HG02973 (cell line): ENCODE data around the gene ATP2A3.
A peak's percentile ranks its signal among the peaks of the same experiment; 100 is the strongest.

Experiments
- ATAC-seq: cut with Tn5 transposase; IDR thresholded peaks from one replicate; pipeline ENCODE4 v1.9.1; 2021; ENCODE audit warnings: moderate library complexity; ENCODE audit not compliant: unreplicated experiment

Gene ATP2A3

DNA sequence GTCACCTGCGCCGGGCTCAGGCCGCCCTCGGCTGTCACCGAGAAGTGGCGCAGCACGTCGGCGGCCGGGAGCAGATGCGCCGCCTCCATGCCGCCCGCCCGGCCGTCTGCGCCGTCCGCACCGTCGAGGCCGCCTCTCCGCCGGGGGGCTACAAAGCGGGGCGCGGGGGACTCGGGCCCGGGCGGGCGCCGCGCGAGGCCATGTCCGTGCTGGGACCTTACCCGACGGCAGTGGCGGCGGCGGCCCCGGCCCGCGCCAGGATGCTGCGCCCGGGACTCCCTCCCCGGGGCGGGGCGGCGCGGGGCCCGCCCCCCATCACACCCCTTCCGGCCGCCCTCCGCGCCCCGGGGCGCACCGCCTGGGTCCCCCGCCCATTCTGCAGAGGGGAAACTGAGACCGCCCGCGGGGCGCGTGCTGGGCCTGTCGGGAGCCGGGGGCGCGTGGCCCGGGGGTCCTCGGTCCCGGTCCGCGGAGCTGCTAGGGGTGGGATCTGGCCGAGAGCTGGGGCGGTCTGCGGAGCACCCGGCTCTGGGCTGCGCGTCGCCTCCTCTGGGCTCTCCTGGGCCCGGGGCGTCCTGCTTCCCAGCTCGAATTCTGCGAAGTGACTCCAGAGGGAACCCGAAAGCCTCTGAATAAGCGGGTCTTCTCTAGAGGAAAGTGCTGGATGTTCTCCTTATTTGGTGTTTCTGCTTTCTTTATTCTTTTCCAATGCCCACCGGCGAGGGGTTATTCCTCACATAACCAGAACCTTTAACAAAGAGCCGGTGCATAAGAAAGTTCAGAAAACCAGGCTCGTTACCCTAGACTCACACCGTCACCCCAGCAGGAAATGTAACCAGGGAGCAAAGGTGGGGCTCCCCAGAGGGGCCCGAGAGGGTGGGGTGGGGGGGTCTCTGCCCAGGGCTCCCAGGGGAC lies at the start of gene ATP2A3:
Gene ATP2A3 (minus strand): TSS at position 235 of the 915 bp plus-strand sequence. CDS start 146 bp downstream, at position 89.
- ATAC-seq: peak; percentile 52

DNA sequence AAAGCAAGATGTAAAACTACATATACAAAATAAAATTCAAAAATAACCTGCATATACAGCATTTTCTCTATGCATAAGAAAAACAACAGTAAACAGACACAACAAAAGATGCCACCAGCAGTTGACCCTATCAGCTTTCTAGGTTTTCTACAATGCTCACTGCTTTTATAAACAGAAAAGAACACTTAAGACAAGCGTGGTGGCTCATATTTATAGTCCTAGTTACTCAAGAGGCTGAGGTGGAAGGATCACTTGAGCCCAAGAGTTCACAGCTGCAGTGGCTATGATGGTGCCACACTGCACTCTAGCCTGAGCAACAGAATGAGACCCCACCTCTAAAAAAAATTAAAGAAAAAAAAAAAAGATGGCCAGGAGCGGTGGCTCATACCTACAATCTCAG lies 46.5 kb upstream of the ATP2A3 start:
- ATAC-seq: no peak

DNA sequence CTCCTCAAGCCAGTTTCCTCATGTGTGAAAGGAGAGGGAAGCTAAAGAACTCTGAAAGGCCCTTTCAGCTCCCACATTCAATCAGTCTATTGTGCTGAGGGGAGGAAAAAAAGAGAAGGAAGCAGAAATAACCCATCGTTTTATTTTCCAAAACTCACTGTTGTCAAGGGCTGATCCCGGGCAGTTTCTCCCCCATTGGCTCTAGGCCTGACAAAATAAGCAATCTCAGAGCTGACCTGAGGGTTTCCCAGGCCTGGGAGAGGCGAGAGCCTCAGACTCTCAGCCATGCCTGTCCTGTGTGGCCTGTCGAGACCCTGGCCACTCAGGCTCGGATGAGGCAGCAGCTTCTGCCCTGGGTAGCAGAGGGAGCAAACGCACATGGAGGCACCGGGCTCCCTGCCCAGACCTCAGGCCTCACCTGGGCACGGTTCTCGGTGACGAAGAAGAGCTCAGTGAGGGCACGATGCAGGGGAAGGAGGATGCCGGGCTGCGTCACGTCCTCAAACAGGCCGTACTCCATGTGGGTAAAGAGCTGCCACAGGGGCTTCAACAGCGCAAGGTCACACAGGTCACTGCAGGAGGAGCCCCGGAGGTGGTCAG lies 45.0 kb upstream of the ATP2A3 start:
- no peak for ATAC-seq

DNA sequence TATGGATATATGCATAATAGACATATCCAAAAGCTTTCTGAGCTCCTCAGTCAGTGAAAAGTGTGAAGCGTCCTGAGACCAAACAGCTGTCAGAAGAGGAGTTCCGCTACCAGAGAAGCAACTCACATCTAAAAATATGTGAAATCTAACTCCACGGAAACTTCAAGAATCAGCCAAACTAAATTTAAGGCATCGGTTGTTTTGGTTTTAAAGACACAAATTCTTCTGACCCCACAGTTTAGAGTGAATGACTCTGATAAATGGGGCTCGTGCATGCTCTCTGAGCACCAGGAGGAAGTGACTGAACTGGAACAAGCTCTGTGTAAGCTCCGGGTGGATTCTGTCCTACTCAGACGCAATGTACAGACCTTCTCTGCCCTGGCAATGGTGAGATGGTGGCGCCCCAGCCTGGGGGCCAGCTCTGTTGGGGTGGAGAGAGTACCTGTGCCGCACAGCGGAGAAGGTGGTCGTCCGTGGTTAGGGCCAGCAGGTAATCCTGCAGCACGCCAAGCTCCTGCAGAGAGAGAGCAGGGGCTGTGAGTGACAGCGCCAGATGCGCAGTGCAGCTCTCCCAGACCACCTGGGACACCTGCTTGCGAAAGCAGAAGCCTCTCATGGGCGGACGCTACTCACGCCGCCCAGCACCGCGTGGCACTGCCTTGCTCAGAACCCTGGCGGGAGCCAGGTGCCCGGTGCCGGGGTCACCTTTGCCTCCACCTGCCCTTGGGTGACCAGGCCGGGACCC lies 44.4 kb upstream of the ATP2A3 start:
- no peak for ATAC-seq

DNA sequence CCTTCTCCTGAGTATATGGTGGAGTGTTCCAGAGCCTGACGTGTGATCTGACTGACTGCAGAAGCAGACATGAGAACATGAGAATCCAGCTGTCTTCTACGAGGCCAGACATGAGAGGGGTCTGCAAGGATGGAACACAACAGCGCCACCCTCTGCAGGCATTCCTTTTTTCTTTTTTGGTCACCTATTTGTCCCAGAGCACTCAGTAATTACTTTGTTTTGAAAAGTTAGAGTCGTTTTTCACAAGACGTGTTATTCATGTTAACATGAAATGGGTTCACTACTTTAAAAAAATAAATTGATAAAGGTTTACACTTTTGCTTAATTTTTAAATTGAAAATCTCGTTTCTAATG lies 43.8 kb upstream of the ATP2A3 start:
- ATAC-seq: no peak

DNA sequence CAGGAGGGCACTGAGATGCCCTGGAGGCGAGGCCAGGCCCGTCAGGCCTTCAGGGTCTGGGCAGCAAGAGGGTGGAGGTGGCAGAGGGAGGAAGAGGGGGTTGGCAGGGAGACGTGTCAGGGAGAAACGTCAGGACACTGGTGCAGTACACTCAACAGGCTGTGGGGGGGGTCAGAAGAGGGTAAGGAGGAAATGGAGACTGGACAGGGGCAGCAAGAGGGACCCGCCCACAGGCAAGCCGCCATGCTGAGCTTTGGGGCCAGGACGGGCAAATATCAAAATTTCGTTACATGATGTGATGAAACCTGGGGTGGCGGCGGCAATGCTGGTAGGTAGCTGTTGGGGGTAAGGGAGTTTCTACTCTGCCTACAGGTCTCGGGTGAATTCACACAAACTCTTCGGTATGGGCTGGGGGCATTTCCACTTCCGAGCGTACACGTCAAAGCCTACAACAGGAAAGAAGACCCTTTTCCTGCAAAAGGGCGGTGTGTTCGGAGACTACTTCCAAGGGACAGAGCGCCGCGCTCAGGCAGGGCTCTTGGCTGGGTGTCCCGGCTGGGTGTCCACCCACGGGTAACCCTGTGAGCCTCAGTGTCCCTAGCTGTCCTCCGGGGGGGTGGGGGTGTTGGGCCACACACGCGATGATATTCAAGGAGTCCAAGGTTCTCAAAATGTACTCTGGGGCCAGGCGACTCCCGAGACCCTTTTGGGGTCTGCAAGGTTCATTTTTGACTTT lies 43.3 kb upstream of the ATP2A3 start:
- no peak for ATAC-seq

DNA sequence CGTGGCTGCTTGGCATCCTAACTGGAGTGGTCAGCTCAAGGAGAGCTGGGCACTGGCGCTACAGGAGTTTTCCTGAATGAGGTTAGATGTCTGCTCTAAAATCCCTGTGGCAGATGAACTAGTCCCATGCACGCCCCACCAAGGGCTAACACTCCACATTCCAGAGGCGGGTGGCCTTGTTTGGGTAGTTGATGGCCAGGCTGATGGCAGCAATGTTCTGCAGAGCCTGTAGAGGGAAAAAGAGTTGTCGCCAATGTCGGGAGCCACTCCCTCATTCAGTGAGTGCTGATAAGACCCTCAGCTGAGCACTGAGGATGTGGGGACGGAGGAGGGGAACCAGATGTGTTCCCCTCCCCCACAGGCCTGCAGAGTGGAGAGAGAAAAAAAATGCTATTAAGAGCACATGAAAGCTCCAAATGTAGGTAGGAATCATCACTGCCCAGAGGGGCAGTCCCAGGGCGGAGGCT lies 42.5 kb upstream of the ATP2A3 start:
- no peak for ATAC-seq

DNA sequence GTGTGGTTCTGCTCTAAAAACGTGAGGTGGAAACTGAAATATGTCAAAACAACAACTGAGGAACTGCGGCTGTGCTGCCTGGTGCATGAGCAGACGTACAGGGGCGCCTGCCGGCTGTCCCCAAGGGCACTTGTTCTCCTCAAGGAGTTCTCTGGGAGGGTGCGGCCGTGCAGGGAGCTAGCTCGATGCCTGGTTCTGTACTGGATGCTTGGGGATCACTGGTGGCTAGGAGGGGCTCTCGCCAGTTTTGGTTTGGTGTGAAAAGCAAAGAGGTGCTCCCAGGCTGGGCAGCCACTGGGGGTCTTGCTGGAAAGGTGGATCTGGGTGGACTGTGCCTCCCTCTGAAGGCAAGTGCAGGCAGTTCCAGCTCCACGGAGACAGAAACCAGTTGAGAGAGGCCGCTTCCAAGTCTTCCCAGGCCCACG lies 41.9 kb upstream of the ATP2A3 start:
- no peak for ATAC-seq

DNA sequence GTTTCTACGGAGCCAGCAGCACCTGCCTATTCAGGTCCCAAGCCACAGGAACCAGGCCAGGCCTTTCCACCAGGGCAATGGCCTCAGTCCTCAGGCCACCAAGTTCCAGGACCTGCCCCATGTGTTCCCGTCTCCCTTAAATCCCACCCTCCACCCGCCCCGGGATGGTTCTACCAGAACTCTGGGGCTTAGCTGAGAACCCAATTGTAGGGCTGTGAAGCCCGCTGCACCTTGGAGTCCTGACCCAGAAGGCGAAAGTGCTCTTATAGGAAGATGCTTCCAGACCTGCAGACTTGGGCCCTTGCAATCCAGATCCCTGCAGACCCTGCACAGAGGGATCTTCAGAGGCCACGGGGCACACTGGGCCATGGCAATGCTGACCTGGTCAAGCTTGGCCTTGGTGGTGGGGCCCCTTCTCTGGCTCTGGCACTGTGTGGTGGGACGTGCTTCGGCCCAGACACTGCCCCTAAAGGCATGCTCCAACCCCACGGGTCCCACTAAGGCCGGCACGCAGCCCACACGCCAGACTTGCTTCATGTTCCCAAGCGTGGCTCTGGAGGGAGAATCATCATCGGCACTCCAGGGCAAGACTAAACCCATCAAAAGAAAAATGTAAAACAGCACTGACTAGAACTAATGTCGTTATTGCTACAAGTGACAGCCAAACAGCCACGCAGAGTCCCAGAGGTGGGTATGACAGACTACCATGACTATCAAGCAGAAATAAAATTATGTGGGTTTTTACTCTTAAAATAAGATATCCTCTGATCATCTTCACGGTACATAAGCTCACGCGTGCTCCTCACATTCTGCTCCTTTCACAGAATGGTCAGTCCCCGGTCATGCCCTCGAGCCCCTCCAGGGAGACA lies 41.3 kb upstream of the ATP2A3 start:
- no peak for ATAC-seq

DNA sequence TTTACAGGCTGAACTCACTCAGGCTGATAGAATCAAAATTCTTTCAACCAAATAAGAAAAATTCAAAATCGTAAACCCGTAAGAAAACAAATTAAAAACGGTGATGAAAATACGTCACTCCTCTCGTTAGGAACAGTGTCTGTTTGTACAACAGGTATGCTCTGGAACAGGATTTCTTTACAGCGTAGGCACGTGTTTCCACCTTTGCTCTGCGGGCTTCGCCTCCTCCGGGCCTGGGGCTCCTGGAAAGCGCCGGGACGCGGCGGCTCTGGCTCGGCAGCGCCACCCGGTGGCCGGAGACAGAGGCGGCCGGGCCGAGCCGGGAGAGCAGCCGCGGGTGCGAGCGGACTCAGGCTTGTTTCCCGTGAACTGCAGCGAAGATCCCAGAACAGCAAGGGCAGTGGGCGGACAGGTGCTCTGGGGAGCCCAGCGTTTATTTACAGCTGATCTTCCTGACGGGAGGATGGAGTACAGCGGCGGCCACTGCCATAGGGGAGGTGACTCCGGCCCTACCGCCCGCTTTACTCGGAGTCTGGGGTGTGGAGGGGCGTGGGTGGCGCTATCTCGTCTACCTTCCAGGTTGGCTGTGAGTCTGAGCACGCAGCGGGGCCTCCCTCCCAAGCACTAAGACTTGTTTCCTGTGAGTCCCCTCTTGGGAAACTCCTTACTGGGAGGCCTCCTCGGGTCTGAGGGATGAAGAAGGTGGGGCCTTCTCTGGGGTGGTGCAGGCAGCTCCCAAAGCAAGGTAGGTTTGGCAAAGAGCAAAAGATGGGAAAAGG lies 40.5 kb upstream of the ATP2A3 start:
- no peak for ATAC-seq

DNA sequence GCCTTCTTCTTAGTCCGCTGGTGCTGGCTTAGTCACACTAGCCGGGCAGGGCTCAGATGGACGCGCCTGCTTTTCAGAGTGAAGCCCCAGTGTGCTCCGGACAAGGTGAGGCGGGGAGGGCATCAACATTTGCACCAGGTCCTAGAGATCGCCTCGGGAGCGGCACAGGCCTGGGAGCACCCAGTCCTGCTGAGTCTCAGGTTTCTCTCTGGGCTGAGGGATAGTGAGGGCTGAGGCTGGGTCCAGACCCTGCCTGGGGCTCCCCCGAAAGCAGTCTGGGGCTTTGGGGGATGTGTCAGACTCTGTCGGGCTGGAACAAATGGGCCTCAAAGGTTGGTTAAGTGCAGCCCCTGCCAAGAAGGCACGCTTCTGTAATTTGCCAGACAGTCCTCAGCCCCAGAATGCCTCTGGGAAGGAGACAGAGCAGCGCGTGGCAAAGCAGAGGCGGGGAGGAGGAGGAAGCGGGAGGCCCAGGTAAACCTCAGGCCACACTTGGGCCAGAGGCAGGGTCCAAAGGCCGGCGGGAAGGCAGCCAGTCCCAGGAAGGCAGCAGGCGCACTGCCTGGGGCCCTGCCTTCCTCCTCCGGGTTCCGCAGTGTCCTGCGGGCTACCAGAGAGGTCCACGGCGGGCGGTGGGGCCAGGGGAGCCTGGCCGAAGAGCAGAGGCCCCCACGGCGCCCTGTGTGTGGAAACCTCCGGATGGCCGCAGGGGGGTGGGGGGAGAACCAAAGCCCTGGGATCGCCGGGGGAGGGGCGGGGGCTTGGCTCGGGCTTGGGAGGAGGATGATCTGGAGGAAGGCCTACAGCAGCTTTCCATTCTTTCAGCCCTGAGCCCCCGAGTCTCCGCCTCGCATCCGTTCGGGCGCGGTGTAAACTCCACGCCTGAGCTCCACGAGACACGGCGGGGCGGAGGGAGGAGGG lies 39.5 kb upstream of the ATP2A3 start:
- no peak for ATAC-seq

DNA sequence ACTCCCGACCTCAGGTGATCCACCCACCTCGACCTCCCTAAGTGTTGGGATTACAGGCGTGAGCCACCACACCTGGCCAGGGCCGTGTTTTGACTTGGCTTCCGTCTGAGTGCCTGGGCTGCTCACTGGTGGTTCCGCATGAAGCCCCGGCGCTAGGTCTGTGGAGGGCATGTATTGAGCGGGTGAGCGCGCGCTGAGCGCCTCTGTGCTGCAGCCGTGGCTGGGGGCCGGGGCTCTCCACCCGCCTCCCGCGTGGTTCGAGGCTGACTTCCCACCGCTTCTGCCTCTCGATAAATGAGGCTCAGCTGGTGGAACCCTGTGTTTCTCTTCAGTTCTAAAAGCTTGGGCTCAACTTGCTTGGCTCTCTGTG lies 38.9 kb upstream of the ATP2A3 start:
- no peak for ATAC-seq

DNA sequence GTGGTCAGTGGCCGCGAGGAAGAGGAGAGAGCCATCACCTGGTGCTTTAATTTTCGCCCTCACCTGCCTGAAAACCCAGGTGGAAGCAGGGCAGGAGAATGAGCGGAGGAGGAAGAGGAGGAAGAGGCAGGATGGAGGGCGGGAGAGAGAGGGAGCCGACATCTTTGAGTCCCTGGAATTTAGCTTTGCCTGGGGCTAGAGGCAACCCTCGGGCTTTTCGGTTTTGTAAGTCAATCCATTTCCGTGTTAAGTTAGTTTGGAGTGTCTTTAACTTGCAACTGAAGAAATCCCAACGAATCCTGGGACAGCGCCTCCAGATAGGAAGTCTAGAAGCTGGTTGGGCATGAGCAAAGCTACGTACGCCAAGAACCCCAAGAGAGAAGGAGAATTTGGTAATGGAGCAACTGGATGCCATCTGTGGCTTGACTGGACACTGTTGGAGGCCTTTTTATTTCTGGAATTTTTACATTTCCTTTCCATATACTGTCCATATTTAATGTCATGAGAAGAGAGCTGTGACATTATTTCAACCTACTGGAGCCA lies 36.9 kb upstream of the ATP2A3 start:
- ATAC-seq: no peak

DNA sequence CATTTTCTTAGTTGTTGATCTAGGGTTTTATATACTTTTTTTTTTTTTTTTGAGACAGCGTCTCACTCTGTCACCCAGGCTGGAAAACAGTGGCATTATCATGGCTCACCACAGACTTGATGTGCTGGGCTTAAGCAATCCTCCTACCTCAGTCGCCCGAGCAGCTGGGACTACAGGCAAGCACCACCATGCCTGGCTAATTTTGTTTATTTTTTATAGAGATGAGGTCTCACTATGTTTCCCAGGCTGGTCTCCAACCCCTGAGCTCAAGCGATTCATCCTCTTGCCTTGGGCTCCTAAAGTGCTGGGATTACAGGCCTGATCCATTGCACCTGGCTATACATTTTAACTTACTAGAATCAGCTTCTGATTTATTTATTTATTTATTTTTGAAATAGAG lies 34.2 kb upstream of the ATP2A3 start:
- no peak for ATAC-seq

DNA sequence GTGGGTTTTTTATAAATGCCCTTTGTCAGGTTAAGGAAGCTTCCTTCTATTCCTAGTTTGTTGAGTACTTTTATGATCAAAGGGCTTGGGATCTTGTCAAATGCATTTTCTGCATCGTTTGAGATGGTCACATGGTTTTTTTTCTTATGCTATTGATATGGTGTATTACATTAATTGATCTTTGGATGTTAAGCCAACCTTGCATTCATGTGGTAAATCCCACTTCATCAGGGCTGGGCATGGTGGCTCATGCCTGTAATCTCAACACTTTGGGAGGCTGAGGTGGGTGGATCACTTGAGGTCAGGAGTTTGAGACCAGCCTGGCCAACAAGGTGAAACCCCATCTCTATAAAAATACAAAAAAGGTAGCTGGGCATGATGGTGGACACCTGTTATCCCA lies 30.8 kb upstream of the ATP2A3 start:
- no peak for ATAC-seq

DNA sequence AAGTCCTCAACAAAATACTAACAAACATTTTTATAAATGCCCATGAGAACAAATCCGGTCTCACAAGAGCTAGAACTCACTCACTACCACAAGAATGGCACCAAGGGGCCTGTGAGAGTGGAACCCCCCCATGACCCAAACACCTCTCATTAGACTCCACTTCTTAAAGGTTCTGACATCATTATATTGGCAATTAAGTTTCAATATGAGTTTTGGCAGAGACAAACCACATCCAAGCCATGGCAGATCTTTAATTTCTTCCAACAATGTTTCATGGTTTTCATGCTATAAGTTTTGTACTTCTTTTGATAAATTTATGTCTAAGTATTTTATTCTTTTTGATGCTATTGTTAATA lies 30.0 kb upstream of the ATP2A3 start:
- no peak for ATAC-seq

DNA sequence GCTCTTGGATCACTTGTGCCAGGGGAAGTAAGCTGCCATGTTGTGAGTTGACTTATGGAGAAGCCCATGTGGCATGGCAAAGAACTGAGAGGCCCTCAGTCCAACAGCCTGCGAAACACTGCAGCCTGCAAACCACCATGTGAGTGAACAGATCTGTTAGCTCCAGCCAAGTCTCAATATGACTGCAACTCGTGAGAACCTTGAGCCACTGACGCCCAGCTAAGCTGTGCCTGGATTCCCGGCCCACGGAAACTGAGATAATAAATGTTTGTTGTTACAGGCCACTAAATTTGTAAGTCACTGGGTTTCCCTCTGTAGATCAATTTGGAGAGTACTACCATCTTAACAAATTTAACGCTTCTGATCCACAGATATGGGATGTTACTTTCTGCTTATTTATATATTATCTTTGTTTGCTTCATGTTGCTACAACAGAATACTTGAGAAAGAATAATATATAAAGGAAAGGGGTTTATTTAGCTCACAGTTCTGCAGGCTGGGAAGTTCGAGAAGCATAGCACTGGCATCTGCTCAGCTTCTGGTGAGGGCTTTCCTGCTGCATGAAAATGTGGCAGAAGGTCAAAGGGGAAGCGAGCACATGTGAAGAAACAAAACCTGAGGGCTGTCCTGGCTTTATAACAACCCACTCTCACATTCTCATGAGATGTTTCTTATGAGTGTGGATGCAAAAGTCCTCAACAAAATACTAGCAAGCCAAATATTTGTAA lies 29.4 kb upstream of the ATP2A3 start:
- no peak for ATAC-seq
